Mononuclear cell (primary cell): ENCODE results near the gene BOD1. TPM values are rescaled to one million over a fixed set of nuclear protein-coding genes. Genes with fewer than 3 reads are reported as not detected.

Experiments
- H3K27me3 ChIP-seq: 2 replicates; pipeline ENCODE4 v1.6.0; 2011; ENCODE audit warnings: low read length, control low read depth; ENCODE audit not compliant: insufficient read depth
- H3K4me1 ChIP-seq: 2 replicates; pipeline ENCODE4 v1.5.1; 2011; ENCODE audit warnings: mild to moderate bottlenecking, low read length, control low read depth; ENCODE audit not compliant: insufficient read depth
- H3K4me3 ChIP-seq: 2 replicates; pipeline ENCODE4 v1.5.1; 2011; ENCODE audit warnings: mild to moderate bottlenecking, low read length, moderate library complexity
- H3K9me3 ChIP-seq: 2 replicates; pipeline ENCODE4 v1.5.1; 2011; ENCODE audit warnings: low read depth, mild to moderate bottlenecking, control low read depth, low read length
- total RNA-seq: library from RNA; depleted of rRNA; stranded (reverse); fragments of >200 nt; gene quantifications from one replicate; pipeline ENCODE4 v1.2.3, GENCODE V29; 2012

The BOD1 gene
- total RNA-seq, 1 donor = 41.1 TPM

GRCh38 chr5:173562451-173562850, 54.0 kb downstream of the BOD1 start:
- no peaks in the 10 kb centered on the region for H3K4me1 ChIP-seq
- no peak overlapping the region for H3K4me3 ChIP-seq
- no peaks in the 10 kb centered on the region for H3K9me3 ChIP-seq
- H3K27me3 ChIP-seq = no peaks in the 10 kb centered on the region
